ENCODE results near the gene WDR75.

GRCh38 chr2:189426886-189427285 lies 14.4 kb upstream of the WDR75 start:
- TF ChIP-seq CTCF (conservative IDR thresholded peaks at IDR 0.05): no peak
- TF ChIP-seq EZH2 (IDR thresholded peaks at IDR 0.05; ENCODE audit: low read depth): no peak
